A673 (cell line): ENCODE measurements around the gene LRTM1.

Source experiments
- CTCF ChIP-seq: fragments of 300-800, 200-600 bp; sonication (generic); conservative IDR thresholded peaks from 2 replicates; pipeline ENCODE4 v1.5.1; 2017; ENCODE audit warnings: low read depth, mild to moderate bottlenecking, antibody characterized with exemption, low read length, moderate library complexity, mixed read lengths
- EZH2 ChIP-seq: fragments of 200-600 bp; sonication (generic); IDR thresholded peaks from 2 replicates; pipeline ENCODE4 v1.6.1; 2017; ENCODE audit warnings: borderline replicate concordance, low read depth, mild to moderate bottlenecking, mixed read lengths, antibody characterized with exemption, low read length; ENCODE audit not compliant: poor library complexity, severe bottlenecking

- no peak for TF ChIP-seq CTCF
- TF ChIP-seq EZH2 = no peak
Observed at GRCh38 chr3:54954022-54954421, 26.2 kb upstream of the LRTM1 start.
